HEK293T (cell line): ENCODE results near the gene SNTG2.

Experiments
- ARNT ChIP-seq: fragments of 450-650 bp; IDR thresholded peaks from 2 replicates; pipeline ENCODE4 v1.6.1; 2017; ENCODE audit warnings: mild to moderate bottlenecking
- BHLHE40 ChIP-seq: fragments of 450-650 bp; IDR thresholded peaks from 2 replicates; pipeline ENCODE4 v1.6.1; 2016; ENCODE audit warnings: mild to moderate bottlenecking, moderate library complexity, borderline replicate concordance
- CTBP1 ChIP-seq: fragments of 450-650 bp; IDR thresholded peaks from 2 replicates; pipeline ENCODE4 v1.6.1; 2016; ENCODE audit warnings: borderline replicate concordance
- ELF4 ChIP-seq: fragments of 450-650 bp; IDR thresholded peaks from 2 replicates; pipeline ENCODE4 v1.6.1; 2017; ENCODE audit warnings: antibody characterized with exemption
- FOXA1 ChIP-seq: fragments of 450-650 bp; IDR thresholded peaks from 2 replicates; pipeline ENCODE4 v1.6.1; 2016; ENCODE audit warnings: mild to moderate bottlenecking
- FOXK2 ChIP-seq: fragments of 450-650 bp; IDR thresholded peaks from 2 replicates; pipeline ENCODE4 v1.6.1; 2016; ENCODE audit warnings: mild to moderate bottlenecking
- FOXM1 ChIP-seq: fragments of 450-650 bp; IDR thresholded peaks from 2 replicates; pipeline ENCODE4 v1.6.1; 2017; ENCODE audit warnings: mild to moderate bottlenecking, borderline replicate concordance
- LEF1 ChIP-seq: fragments of 450-650 bp; IDR thresholded peaks from 2 replicates; pipeline ENCODE4 v1.6.1; 2017; ENCODE audit warnings: mild to moderate bottlenecking, borderline replicate concordance
- NFRKB ChIP-seq: fragments of 450-650 bp; IDR thresholded peaks from 2 replicates; pipeline ENCODE4 v1.6.1; 2016; ENCODE audit warnings: mild to moderate bottlenecking, moderate library complexity
- SP1 ChIP-seq: fragments of 450-650 bp; IDR thresholded peaks from 2 replicates; pipeline ENCODE4 v1.6.1; 2017
- SUZ12 ChIP-seq: fragments of 450-650 bp; IDR thresholded peaks from 2 replicates; pipeline ENCODE4 v1.6.1; 2016; ENCODE audit warnings: mild to moderate bottlenecking
- TARDBP ChIP-seq: fragments of 450-650 bp; IDR thresholded peaks from 2 replicates; pipeline ENCODE4 v1.6.1; 2016
- ZNF384 ChIP-seq: fragments of 450-650 bp; IDR thresholded peaks from 2 replicates; pipeline ENCODE4 v1.6.1; 2016

DNA sequence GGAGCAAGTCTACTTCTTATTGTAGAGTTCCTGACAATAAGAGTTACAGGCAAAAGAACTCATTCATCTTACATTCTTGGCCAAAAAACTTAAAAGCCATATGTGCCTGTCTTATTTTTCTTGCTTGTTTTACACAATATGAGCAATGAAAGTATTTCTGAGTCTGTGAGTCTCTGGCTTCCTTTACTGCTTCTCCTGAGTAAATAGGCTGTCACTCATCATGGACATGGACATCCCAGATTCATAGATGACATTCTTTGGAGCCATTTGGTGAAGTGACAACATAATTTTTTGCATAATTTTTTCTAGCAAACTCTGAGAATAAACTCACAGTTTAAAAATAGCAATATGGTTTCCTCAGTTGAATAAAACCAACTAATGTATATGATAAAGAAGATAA is 179.3 kb downstream of the SNTG2 start:
- TF ChIP-seq FOXM1 (no peak), SP1 (no peak), TARDBP (no peak), FOXK2 (no peak), BHLHE40 (no peak), ARNT (no peak), LEF1 (no peak), NFRKB (no peak), ZNF384 (no peak), ELF4 (no peak), FOXA1 (no peak), SUZ12 (no peak), CTBP1 (no peak)
